ENCODE measurements around the gene C2CD2. TPM values are rescaled to one million over a fixed set of nuclear protein-coding genes. Genes with fewer than 3 reads are reported as not detected.

Gene C2CD2
- total RNA-seq, 4 donors from 2014 or later = 11.6 to 25.3 (median 18.9) TPM

DNA sequence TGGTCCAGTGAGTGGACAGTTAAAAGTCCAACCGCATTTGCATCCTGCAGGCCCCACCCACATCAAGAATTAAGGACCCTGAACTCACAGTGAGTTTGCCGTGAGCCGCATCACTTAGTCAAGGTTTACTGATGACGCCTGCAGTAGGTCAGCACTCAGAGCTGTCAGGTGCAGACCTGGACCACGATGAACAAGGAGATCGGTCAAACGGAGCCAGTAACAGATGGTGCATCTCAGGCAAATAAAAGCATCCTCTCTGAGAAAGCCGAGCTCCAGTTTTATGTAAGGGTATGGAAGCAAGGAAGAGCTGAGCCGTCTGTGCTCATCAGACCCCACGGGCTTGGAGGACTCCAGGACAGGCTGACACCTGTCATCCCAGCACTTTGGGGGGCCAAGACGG is 79.2 kb downstream of the C2CD2 start:
- no peak for TF ChIP-seq POLR2AphosphoS5 (IDR thresholded peaks at IDR 0.05)
- TF ChIP-seq POLR2A (IDR thresholded peaks at IDR 0.05; ENCODE audit: low read depth) = no peak
- TF ChIP-seq, protein P1, sequence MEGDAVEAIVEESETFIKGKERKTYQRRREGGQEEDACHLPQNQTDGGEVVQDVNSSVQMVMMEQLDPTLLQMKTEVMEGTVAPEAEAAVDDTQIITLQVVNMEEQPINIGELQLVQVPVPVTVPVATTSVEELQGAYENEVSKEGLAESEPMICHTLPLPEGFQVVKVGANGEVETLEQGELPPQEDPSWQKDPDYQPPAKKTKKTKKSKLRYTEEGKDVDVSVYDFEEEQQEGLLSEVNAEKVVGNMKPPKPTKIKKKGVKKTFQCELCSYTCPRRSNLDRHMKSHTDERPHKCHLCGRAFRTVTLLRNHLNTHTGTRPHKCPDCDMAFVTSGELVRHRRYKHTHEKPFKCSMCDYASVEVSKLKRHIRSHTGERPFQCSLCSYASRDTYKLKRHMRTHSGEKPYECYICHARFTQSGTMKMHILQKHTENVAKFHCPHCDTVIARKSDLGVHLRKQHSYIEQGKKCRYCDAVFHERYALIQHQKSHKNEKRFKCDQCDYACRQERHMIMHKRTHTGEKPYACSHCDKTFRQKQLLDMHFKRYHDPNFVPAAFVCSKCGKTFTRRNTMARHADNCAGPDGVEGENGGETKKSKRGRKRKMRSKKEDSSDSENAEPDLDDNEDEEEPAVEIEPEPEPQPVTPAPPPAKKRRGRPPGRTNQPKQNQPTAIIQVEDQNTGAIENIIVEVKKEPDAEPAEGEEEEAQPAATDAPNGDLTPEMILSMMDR (IDR thresholded peaks at IDR 0.05) = no peak
- TF ChIP-seq EP300 (IDR thresholded peaks at IDR 0.05) = no peak
- Histone ChIP-seq H3K9me3 (no peaks in the 10 kb centered on the region), H3K27ac (replicated peaks in 1 of 4) (no peak overlapping the region), H3K36me3 (peaks cover 0 to 6% (median 0%) of the 10 kb centered on the region in 4 donors), H3K4me3 (no peak overlapping the region), H3K4me1 (peaks cover 4 to 24% (median 21%) of the 10 kb centered on the region in 4 donors), H3K27me3 (no peaks in the 10 kb centered on the region)
- WGBS = 76% methylated on average over 11 of the region's 11 CpGs
- no peak for DNase-seq (ENCODE audit: extremely low spot score)
- intact Hi-C loops (cut with DNase I) = loop anchor here (5.0 kb wide), 1 partner anchor 138 kb away; the partner anchor contains the start of gene ZBTB21

GRCh38 chr21:41873426-41873825 is 80.4 kb downstream of the C2CD2 start:
- H3K4me1 ChIP-seq = peaks cover 4 to 22% (median 20%) of the 10 kb centered on the region in 4 donors
- no peak overlapping the region for H3K27ac ChIP-seq (replicated peaks in 1 of 4)
- no peaks in the 10 kb centered on the region for H3K9me3 ChIP-seq
- intact Hi-C loops (cut with DNase I) = no loop called here
- H3K4me3 ChIP-seq = no peak overlapping the region
- WGBS = 94% methylated on average over 6 of the region's 6 CpGs
- no peak for DNase-seq (ENCODE audit: extremely low spot score)
- TF ChIP-seq EP300 (IDR thresholded peaks at IDR 0.05) = no peak
- no peak for TF ChIP-seq POLR2A (IDR thresholded peaks at IDR 0.05; ENCODE audit: low read depth)
- TF ChIP-seq, protein P1 (IDR thresholded peaks at IDR 0.05) = no peak
- no peak for TF ChIP-seq POLR2AphosphoS5 (IDR thresholded peaks at IDR 0.05)
- H3K36me3 ChIP-seq = peaks cover 0 to 6% (median 0%) of the 10 kb centered on the region in 4 donors
- H3K27me3 ChIP-seq = no peaks in the 10 kb centered on the region

GRCh38 chr21:41873005-41873404 is 80.8 kb downstream of the C2CD2 start:
- 84% methylated on average over 13 of the region's 13 CpGs for whole genome bisulfite sequencing
- H3K36me3 ChIP-seq = peaks cover 0 to 6% (median 0%) of the 10 kb centered on the region in 4 donors
- intact Hi-C loops (cut with DNase I) = no loop called here

DNA sequence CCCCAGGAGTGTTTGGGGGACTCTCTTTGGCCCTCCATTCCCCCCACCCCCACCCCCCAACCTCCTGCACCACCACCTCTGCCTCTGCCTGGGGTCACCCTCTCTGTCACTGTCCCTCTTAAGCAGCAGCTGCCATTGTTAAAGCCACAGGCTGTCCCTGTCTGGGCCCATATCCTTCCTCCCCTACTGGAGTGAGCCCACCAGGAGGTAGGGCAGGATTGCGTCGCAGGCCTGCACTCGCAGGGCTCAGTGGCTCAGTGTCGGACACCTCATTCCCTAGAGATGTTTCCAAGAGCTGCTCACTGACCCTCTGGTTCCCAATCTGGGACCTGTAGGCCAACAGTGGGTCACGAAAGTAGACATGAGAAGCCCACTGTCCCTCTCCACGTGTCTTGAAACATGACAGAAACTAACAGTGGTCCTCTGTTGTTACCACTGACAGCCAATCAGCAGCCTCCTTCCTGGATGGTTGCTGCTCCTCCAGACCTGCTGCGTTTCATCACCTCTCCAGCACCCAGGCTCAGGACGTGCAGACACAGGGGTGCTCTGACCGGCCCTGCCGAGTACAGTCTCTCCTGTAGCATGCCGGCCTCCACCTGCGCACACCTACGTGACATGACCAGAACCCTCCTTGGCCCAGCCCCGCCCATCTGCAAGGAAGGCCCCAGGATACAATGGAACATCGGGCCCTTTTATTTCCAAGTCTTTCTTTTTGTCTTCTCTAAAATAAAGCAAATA is 82.4 kb downstream of the C2CD2 start:
- intact Hi-C loops (cut with DNase I) = no loop called here
- Histone ChIP-seq H3K9me3 (no peaks in the 10 kb centered on the region), H3K4me3 (no peak overlapping the region), H3K4me1 (peaks cover 0 to 2% (median under 1%) of the 10 kb centered on the region in 4 donors), H3K27ac (replicated peaks in 1 of 4) (no peak overlapping the region), H3K36me3 (peaks cover 0 to 6% (median 0%) of the 10 kb centered on the region in 4 donors), H3K27me3 (no peaks in the 10 kb centered on the region)
- TF ChIP-seq EP300 (IDR thresholded peaks at IDR 0.05) = no peak
- no peak for TF ChIP-seq POLR2AphosphoS5 (IDR thresholded peaks at IDR 0.05)
- no peak for TF ChIP-seq POLR2A (IDR thresholded peaks at IDR 0.05; ENCODE audit: low read depth)
- TF ChIP-seq, protein P1 (IDR thresholded peaks at IDR 0.05) = no peak
- DNase-seq (ENCODE audit: extremely low spot score) = no peak
- WGBS = 95% methylated on average over 15 of the region's 15 CpGs

More at GRCh38 chr21:41873005-41873404, 80.8 kb downstream of the C2CD2 start:
- H3K4me1 ChIP-seq = peaks cover 0 to 17% (median 16%) of the 10 kb centered on the region in 4 donors
- no peak overlapping the region for H3K4me3 ChIP-seq
- TF ChIP-seq, protein P1 (IDR thresholded peaks at IDR 0.05) = no peak
- TF ChIP-seq EP300 (IDR thresholded peaks at IDR 0.05) (no peak), POLR2AphosphoS5 (IDR thresholded peaks at IDR 0.05) (no peak), POLR2A (IDR thresholded peaks at IDR 0.05; ENCODE audit: low read depth) (no peak)
- no peaks in the 10 kb centered on the region for H3K27me3 ChIP-seq
- H3K27ac ChIP-seq (replicated peaks in 1 of 4) = no peak overlapping the region
- DNase-seq (ENCODE audit: extremely low spot score) = no peak
- no peaks in the 10 kb centered on the region for H3K9me3 ChIP-seq

Measured in esophagus muscularis mucosa (tissue), 4 donors.